Measurements from ENCODE around the gene FHIT.
"Not testable (repeated sequence)": the region's sequence is repeated elsewhere in the genome, so short reads cannot be mapped to it uniquely, and the experiment has no call there.

Gene FHIT

GRCh38 chr3:60898321-60898720, 352.9 kb downstream of the FHIT start:
- Histone ChIP-seq H3K27ac (no peak overlapping the region), H3K36me3 (no peaks in the 10 kb centered on the region), H3K9me3 (no peaks in the 10 kb centered on the region), H3K4me3 (ENCODE audit: low read depth in 1 of 2, low read length in 1 of 2) (no peak overlapping the region), H3K4me1 (ENCODE audit: control insufficient read depth in 1 of 2, insufficient read depth in 1 of 2, low read depth in 1 of 2, low read length in 1 of 2) (peaks cover 11 to 24% of the 10 kb centered on the region in 2 experiments), H3K27me3 (no peaks in the 10 kb centered on the region)
- TF ChIP-seq, protein P1, sequence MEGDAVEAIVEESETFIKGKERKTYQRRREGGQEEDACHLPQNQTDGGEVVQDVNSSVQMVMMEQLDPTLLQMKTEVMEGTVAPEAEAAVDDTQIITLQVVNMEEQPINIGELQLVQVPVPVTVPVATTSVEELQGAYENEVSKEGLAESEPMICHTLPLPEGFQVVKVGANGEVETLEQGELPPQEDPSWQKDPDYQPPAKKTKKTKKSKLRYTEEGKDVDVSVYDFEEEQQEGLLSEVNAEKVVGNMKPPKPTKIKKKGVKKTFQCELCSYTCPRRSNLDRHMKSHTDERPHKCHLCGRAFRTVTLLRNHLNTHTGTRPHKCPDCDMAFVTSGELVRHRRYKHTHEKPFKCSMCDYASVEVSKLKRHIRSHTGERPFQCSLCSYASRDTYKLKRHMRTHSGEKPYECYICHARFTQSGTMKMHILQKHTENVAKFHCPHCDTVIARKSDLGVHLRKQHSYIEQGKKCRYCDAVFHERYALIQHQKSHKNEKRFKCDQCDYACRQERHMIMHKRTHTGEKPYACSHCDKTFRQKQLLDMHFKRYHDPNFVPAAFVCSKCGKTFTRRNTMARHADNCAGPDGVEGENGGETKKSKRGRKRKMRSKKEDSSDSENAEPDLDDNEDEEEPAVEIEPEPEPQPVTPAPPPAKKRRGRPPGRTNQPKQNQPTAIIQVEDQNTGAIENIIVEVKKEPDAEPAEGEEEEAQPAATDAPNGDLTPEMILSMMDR (IDR thresholded peaks at IDR 0.05): no peak

- TF ChIP-seq, protein P1 (IDR thresholded peaks at IDR 0.05): no peak
- Histone ChIP-seq H3K36me3 (no peaks in the 10 kb centered on the region), H3K4me1 (ENCODE audit: control insufficient read depth in 1 of 2, insufficient read depth in 1 of 2, low read depth in 1 of 2, low read length in 1 of 2) (peaks cover 11 to 24% of the 10 kb centered on the region in 2 experiments), H3K9me3 (no peaks in the 10 kb centered on the region), H3K27ac (no peak overlapping the region), H3K27me3 (no peaks in the 10 kb centered on the region), H3K4me3 (ENCODE audit: low read depth in 1 of 2, low read length in 1 of 2) (no peak overlapping the region)
Observed at GRCh38 chr3:60893946-60894345, 357.3 kb downstream of the FHIT start.

DNA sequence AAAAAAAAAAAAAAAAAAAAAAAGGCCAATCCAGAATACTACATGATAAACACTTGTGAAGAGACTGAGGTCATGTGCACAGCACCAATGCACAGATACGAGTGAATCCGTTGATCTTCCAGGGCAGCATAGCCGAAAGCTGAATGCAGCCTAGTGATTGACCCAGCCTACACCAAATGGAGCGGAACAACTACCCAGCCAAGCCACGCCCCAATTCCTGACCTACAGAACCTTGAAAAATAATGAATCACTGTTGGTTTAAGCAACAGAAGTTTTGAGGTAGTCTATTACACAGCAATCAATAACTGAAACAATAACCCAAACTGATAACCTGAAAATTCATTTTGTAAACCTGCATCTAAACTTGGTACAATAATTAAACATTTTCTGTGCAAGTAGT, 361.0 kb downstream of the FHIT start:
- Histone ChIP-seq H3K27ac (no peak overlapping the region), H3K36me3 (no peaks in the 10 kb centered on the region), H3K9me3 (no peaks in the 10 kb centered on the region), H3K4me3 (ENCODE audit: low read depth in 1 of 2, low read length in 1 of 2) (no peak overlapping the region), H3K27me3 (no peaks in the 10 kb centered on the region), H3K4me1 (ENCODE audit: control insufficient read depth in 1 of 2, insufficient read depth in 1 of 2, low read depth in 1 of 2, low read length in 1 of 2) (no peaks in the 10 kb centered on the region)
- TF ChIP-seq, protein P1 (IDR thresholded peaks at IDR 0.05): no peak

GRCh38 chr3:60888952-60889351, 362.3 kb downstream of the FHIT start:
- H3K36me3 ChIP-seq; H3K27ac ChIP-seq; H3K4me3 ChIP-seq (ENCODE audit: low read depth in 1 of 2, low read length in 1 of 2); H3K4me1 ChIP-seq (ENCODE audit: control insufficient read depth in 1 of 2, insufficient read depth in 1 of 2, low read depth in 1 of 2, low read length in 1 of 2); H3K27me3 ChIP-seq; H3K9me3 ChIP-seq: not testable (repeated sequence)

GRCh38 chr3:60887574-60887973, 363.7 kb downstream of the FHIT start:
- Histone ChIP-seq H3K27me3 (no peaks in the 10 kb centered on the region), H3K36me3 (no peaks in the 10 kb centered on the region), H3K27ac (no peak overlapping the region), H3K4me3 (ENCODE audit: low read depth in 1 of 2, low read length in 1 of 2) (no peak overlapping the region), H3K9me3 (no peaks in the 10 kb centered on the region), H3K4me1 (ENCODE audit: control insufficient read depth in 1 of 2, insufficient read depth in 1 of 2, low read depth in 1 of 2, low read length in 1 of 2) (no peaks in the 10 kb centered on the region)
- TF ChIP-seq, protein P1 (IDR thresholded peaks at IDR 0.05): no peak

DNA sequence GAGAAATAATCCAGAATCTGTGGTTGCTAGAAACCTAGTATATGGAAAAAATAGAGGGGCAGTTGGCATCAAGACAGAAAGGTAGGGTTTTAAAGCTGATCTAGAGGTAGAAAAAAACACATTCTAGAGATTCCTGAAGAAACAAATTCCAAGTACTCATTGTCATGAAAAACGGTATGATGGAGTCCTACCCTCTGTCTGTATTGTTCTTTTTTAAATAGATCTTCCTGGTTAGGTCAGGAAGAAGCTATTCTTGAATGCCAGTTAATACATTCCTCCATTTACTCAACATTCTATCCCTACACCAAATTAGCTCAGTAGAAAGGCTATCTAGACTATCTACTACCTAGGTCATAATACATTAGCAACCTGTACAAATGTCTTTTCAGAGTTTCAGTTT, 364.7 kb downstream of the FHIT start:
- Histone ChIP-seq H3K36me3 (no peaks in the 10 kb centered on the region), H3K9me3 (no peaks in the 10 kb centered on the region), H3K4me3 (ENCODE audit: low read depth in 1 of 2, low read length in 1 of 2) (no peak overlapping the region), H3K27ac (no peak overlapping the region), H3K27me3 (no peaks in the 10 kb centered on the region), H3K4me1 (ENCODE audit: control insufficient read depth in 1 of 2, insufficient read depth in 1 of 2, low read depth in 1 of 2, low read length in 1 of 2) (no peaks in the 10 kb centered on the region)
- TF ChIP-seq, protein P1 (IDR thresholded peaks at IDR 0.05): no peak

Data from neutrophil (primary cell).